HCT116 (cell line): ENCODE measurements around the gene RAPH1. TPM values are rescaled to one million over a fixed set of nuclear protein-coding genes. Genes with fewer than 3 reads are reported as not detected.
"Not testable (repeated sequence)": the region's sequence is repeated elsewhere in the genome, so short reads cannot be mapped to it uniquely, and the experiment has no call there.

ENCODE experiments used
- ATAC-seq: fragments of 200-7000 bp; cut with Tn5 transposase; 2 replicates; pipeline ENCODE4 v1.9.1; 2020; ENCODE audit warnings: mild to moderate bottlenecking, moderate library complexity
- BruUV-seq: library from RNA; stranded (reverse); fragments of 400-500 nt; replicated peaks from 2 replicates; lab custom pipeline; 2021; lab: Mats Ljungman, UMichigan
- CTCF ChIA-PET: fragments of 300-600 bp; sonication (Branson Sonifier 250); formaldehyde crosslinking; loops from one replicate; lab custom pipeline; 2021; ENCODE audit warnings: antibody characterized with exemption; lab: Charles Lee
- POLR2A ChIA-PET: fragments of 300-600, 350-600 bp; sonication (Branson Sonifier 250); formaldehyde crosslinking; loops from one replicate; lab custom pipeline; 2021; ENCODE audit warnings: antibody characterized with exemption; lab: Charles Lee
- RAD21 ChIA-PET, 2 experiments: fragments of 300-600 bp; sonication (Branson Sonifier 250); formaldehyde crosslinking; loops; one replicate each; lab custom pipeline; 2023; ENCODE audit warnings: low total read pairs in 2 of 2; ENCODE audit not compliant: uncharacterized antibody in 2 of 2, unreplicated experiment in 2 of 2, low non-redundant PET in 1 of 2; lab: Charles Lee
- DNase-seq: peaks from one replicate; pipeline ENCODE4 v3.0.0-alpha.2; 2010; ENCODE audit warnings: low read depth, low spot score
- H2AFZ ChIP-seq: fragments of 200-600 bp; shearing (Covaris generic), sonication (generic); 2 replicates; pipeline ENCODE4 v1.6.1; 2017; ENCODE audit warnings: low read depth, mixed run types, mixed read lengths, antibody characterized with exemption, low read length; ENCODE audit not compliant: poor library complexity, severe bottlenecking
- H3K27ac ChIP-seq: 2 replicates; pipeline ENCODE4 v1.5.1; 2012; ENCODE audit warnings: low read depth, low read length
- H3K27me3 ChIP-seq: fragments of 200-600 bp; sonication (generic); 2 replicates; pipeline ENCODE4 v1.6.1; 2016; ENCODE audit warnings: mixed run types, low read length, mixed read lengths; ENCODE audit not compliant: insufficient read depth
- H3K36me3 ChIP-seq, 2 experiments: fragments of 200-500 bp in 1 of 2; fragments of 200-600 bp in 1 of 2; sonication (Bioruptor generic) in 1 of 2; sonication (generic) in 1 of 2; 2 replicates each; pipeline versions ENCODE4 v1.5.1 to v1.6.1; 2014 to 2016; ENCODE audit warnings: low read length in 2 of 2, inconsistent platforms in 1 of 2, mixed read lengths in 1 of 2, mixed run types in 1 of 2; ENCODE audit not compliant: insufficient read depth in 2 of 2, control insufficient read depth in 1 of 2
- H3K4me1 ChIP-seq, 2 experiments: fragments of 200-600 bp in 1 of 2; sonication (generic) in 1 of 2; 2 replicates each; pipeline versions ENCODE4 v1.5.1 to v1.6.1; 2012 to 2017; ENCODE audit warnings: low read length in 2 of 2, inconsistent platforms in 1 of 2, mild to moderate bottlenecking in 1 of 2, mixed read lengths in 1 of 2, mixed run types in 1 of 2, moderate library complexity in 1 of 2; ENCODE audit not compliant: insufficient read depth in 2 of 2, control insufficient read depth in 1 of 2
- H3K4me2 ChIP-seq: fragments of 200-600 bp; sonication (generic); 2 replicates; pipeline ENCODE4 v1.6.1; 2017; ENCODE audit warnings: mixed run types, low read length, mixed read lengths
- H3K4me3 ChIP-seq, 2 experiments: fragments of 200-600 bp in 1 of 2; sonication (generic) in 1 of 2; replicated peaks in 1 of 2; 2 replicates each; pipeline ENCODE4 v1.5.1; 2011 to 2016; ENCODE audit warnings: low read length in 2 of 2, control low read depth in 1 of 2, low read depth in 1 of 2, mild to moderate bottlenecking in 1 of 2, mixed read lengths in 1 of 2, mixed run types in 1 of 2
- H3K79me2 ChIP-seq: fragments of 200-600 bp; sonication (generic); 2 replicates; pipeline ENCODE4 v1.6.1; 2017; ENCODE audit warnings: mild to moderate bottlenecking, mixed run types, low read length, moderate library complexity, mixed read lengths; ENCODE audit not compliant: insufficient read depth
- H3K9ac ChIP-seq: fragments of 200-600 bp; sonication (generic); 2 replicates; pipeline ENCODE4 v1.6.1; 2016; ENCODE audit warnings: low read length, mixed read lengths
- H3K9me2 ChIP-seq: fragments of 200-600 bp; sonication (generic), shearing (Covaris generic); 2 replicates; pipeline ENCODE4 v1.6.1; 2017; ENCODE audit warnings: mixed run types, mild to moderate bottlenecking, moderate library complexity; ENCODE audit not compliant: insufficient read depth
- H3K9me3 ChIP-seq, 2 experiments: fragments of 200-500 bp in 1 of 2; fragments of 200-600 bp in 1 of 2; sonication (Bioruptor generic) in 1 of 2; sonication (generic) in 1 of 2; 2 replicates each; pipeline ENCODE4 v1.6.1; 2014 to 2017; ENCODE audit warnings: low read length in 2 of 2, mixed read lengths in 2 of 2, inconsistent platforms in 1 of 2, low read depth in 1 of 2, mild to moderate bottlenecking in 1 of 2, mixed run types in 1 of 2, moderate library complexity in 1 of 2; ENCODE audit not compliant: control insufficient read depth in 1 of 2, insufficient read depth in 1 of 2
- H4K20me1 ChIP-seq: fragments of 200-600 bp; sonication (generic), shearing (Covaris generic); 2 replicates; pipeline ENCODE4 v1.6.1; 2017; ENCODE audit warnings: mixed run types, mild to moderate bottlenecking, moderate library complexity; ENCODE audit not compliant: insufficient read depth
- CBX3 ChIP-seq: IDR thresholded peaks from 2 replicates; pipeline ENCODE4 v1.6.1; 2012; ENCODE audit warnings: low read depth
- CTCF ChIP-seq, 3 experiments: fragments of 200-600 bp in 1 of 3; sonication (generic) in 1 of 3; IDR thresholded peaks in 2 of 3; conservative IDR thresholded peaks in 1 of 3; 2 replicates each; pipeline ENCODE4 v1.5.1; 2012 to 2017; ENCODE audit warnings: low read depth in 2 of 3, low read length in 2 of 3, antibody characterized with exemption in 1 of 3, borderline replicate concordance in 1 of 3, control low read depth in 1 of 3, mild to moderate bottlenecking in 1 of 3, mixed read lengths in 1 of 3, mixed run types in 1 of 3, moderate library complexity in 1 of 3; ENCODE audit not compliant: insufficient read depth in 1 of 3
- ELF1 ChIP-seq: IDR thresholded peaks from 2 replicates; pipeline ENCODE4 v1.6.1; 2012; ENCODE audit warnings: low read depth, borderline replicate concordance
- JUND ChIP-seq: IDR thresholded peaks from 2 replicates; pipeline ENCODE4 v1.6.1; 2012
- POLR2A ChIP-seq: IDR thresholded peaks from 2 replicates; pipeline ENCODE4 v1.7.0; 2011; ENCODE audit warnings: borderline replicate concordance; ENCODE audit not compliant: insufficient read depth, insufficient read length; ENCODE audit errors: extremely low read depth
- POLR2AphosphoS5 ChIP-seq: IDR thresholded peaks from 2 replicates; pipeline ENCODE4 v1.6.1; 2011; ENCODE audit warnings: mild to moderate bottlenecking, low read depth, low read length, moderate library complexity
- RAD21 ChIP-seq: IDR thresholded peaks from 2 replicates; pipeline ENCODE4 v1.6.1; 2012; ENCODE audit warnings: low read depth, mild to moderate bottlenecking
- ZFX ChIP-seq: fragments of 450-650 bp; IDR thresholded peaks from 2 replicates; pipeline ENCODE4 v1.6.1; 2017
- intact Hi-C: fragments of 100-400 bp; cut with micrococcal nuclease; formaldehyde crosslinking; loops from 2 replicates; pipeline ENCODE4 v1.10.0; 2022
- total RNA-seq: library from RNA; stranded (reverse); gene quantifications from one replicate; pipeline ENCODE4 v1.2.1, GENCODE V29; 2021; ENCODE audit not compliant: unreplicated experiment

Gene RAPH1
- total RNA-seq, 1 experiment from 2014 or later, result 22.3 TPM

GRCh38 chr2:203395858-203396257 is 139.2 kb downstream of the RAPH1 start:
- no peaks in the 10 kb centered on the region for H3K27me3 ChIP-seq
- RAD21 ChIA-PET, result no interaction called here
- ATAC-seq (no peak), DNase-seq (no peak)
- H3K4me2 ChIP-seq, result no peak overlapping the region
- no peak for TF ChIP-seq CBX3
- TF ChIP-seq JUND, result no peak
- no peak for TF ChIP-seq POLR2AphosphoS5
- TF ChIP-seq ELF1, result no peak
- no TSS peak for BruUV-seq
- no peaks in the 10 kb centered on the region for H3K9me2 ChIP-seq
- CTCF ChIA-PET, result interaction anchor here (1.0 kb wide), 1 partner anchor 12 kb away, joined by 3 read pairs; no protein-coding TSS in a partner anchor
- no peaks in the 10 kb centered on the region for H4K20me1 ChIP-seq
- H3K4me1 ChIP-seq, result peaks cover 5 to 16% of the 10 kb centered on the region in 2 experiments
- H3K79me2 ChIP-seq, result no peaks in the 10 kb centered on the region; the same call in 1 of the 2 replicates
- H3K27ac ChIP-seq, result no peak overlapping the region
- intact Hi-C loops, result no loop called here
- no peak overlapping the region for H3K9ac ChIP-seq
- H3K9me3 ChIP-seq, result no peaks in the 10 kb centered on the region; a peak in 1 of 4 replicates
- no peak overlapping the region for H2AFZ ChIP-seq
- H3K4me3 ChIP-seq, result no peak overlapping the region
- POLR2A ChIA-PET, result no interaction called here
- peaks cover 0 to 15% of the 10 kb centered on the region in 2 experiments; a peak in 2 of 4 replicates for H3K36me3 ChIP-seq

GRCh38 chr2:203394519-203395227 is 140.4 kb downstream of the RAPH1 start:
- H4K20me1 ChIP-seq, result no peaks in the 10 kb centered on the region
- no peak overlapping the region for H3K4me3 ChIP-seq
- RAD21 ChIA-PET, result no interaction called here
- no peaks in the 10 kb centered on the region for H3K9me2 ChIP-seq
- no peak for TF ChIP-seq ZFX
- TF ChIP-seq POLR2A, result no peak
- TF ChIP-seq CTCF (IDR thresholded peaks at IDR 0.05 in 2 of 3, conservative IDR thresholded peaks at IDR 0.05 in 1 of 3; ENCODE audit: borderline replicate concordance in 1 of 3, insufficient read depth in 1 of 3, low read depth in 2 of 3, low read length in 2 of 3), result peak; percentile 9 to 48 (median 10); a peak in 2 of 6 replicates
- peak; percentile 45 for TF ChIP-seq RAD21
- intact Hi-C loops, result no loop called here
- no peaks in the 10 kb centered on the region for H3K79me2 ChIP-seq
- DNase-seq (no peak), ATAC-seq (peak; percentile 68)
- CTCF ChIA-PET, result interaction anchor here (1.0 kb wide), 1 partner anchor 11 kb away, joined by 3 read pairs; no protein-coding TSS in a partner anchor
- no peak overlapping the region for H3K27ac ChIP-seq
- no peaks in the 10 kb centered on the region for H3K27me3 ChIP-seq
- no peak overlapping the region for H3K9ac ChIP-seq
- H3K36me3 ChIP-seq, result peaks cover 0 to 15% of the 10 kb centered on the region in 2 experiments; a peak in 2 of 4 replicates
- H3K9me3 ChIP-seq, result no peaks in the 10 kb centered on the region; a peak in 1 of 4 replicates
- POLR2A ChIA-PET, result no interaction called here
- H3K4me1 ChIP-seq, result peaks cover 0 to 6% of the 10 kb centered on the region in 2 experiments; a peak in 1 of 4 replicates
- no peak overlapping the region for H2AFZ ChIP-seq
- no TSS peak for BruUV-seq
- no peak overlapping the region for H3K4me2 ChIP-seq

- DNase-seq, intact Hi-C loops, ATAC-seq: not testable (repeated sequence)
Observed at GRCh38 chr2:203388153-203388552, 146.9 kb downstream of the RAPH1 start.

More at GRCh38 chr2:203388153-203388552, 146.9 kb downstream of the RAPH1 start:
- RAD21 ChIA-PET, H3K27ac ChIP-seq, BruUV-seq, H3K9me3 ChIP-seq, H3K4me1 ChIP-seq, H3K79me2 ChIP-seq, H3K9me2 ChIP-seq, POLR2A ChIA-PET, H3K27me3 ChIP-seq, H3K4me2 ChIP-seq, CTCF ChIA-PET, H3K4me3 ChIP-seq, H4K20me1 ChIP-seq, H3K9ac ChIP-seq, H3K36me3 ChIP-seq, H2AFZ ChIP-seq: not testable (repeated sequence)
